Breast epithelium (tissue), 4 donors: ENCODE results near the gene ROPN1L. TPM values are rescaled to one million over a fixed set of nuclear protein-coding genes. Genes with fewer than 3 reads are reported as not detected.

Experiments
- DNase-seq, 2 donors: peaks; one replicate each; pipeline ENCODE4 v3.0.0-alpha.2; 2019; ENCODE audit warnings: low spot score in 2 of 2
- H3K27ac ChIP-seq, 2 donors: fragments of 200-600 bp; sonication (generic) in 1 of 2; one replicate each; pipeline ENCODE4 v1.5.1; 2016 to 2019; ENCODE audit warnings: mild to moderate bottlenecking in 1 of 2
- H3K27me3 ChIP-seq, 2 donors: fragments of 200-600 bp; sonication (generic) in 1 of 2; one replicate each; pipeline versions ENCODE4 v1.5.1 to v1.6.0; 2017 to 2019; ENCODE audit warnings: control low read depth in 1 of 2, mild to moderate bottlenecking in 1 of 2
- H3K36me3 ChIP-seq: fragments of 200-600 bp; one replicate; pipeline ENCODE4 v1.5.1; 2019
- H3K4me1 ChIP-seq, 2 donors: fragments of 200-600 bp; sonication (generic); one replicate each; pipeline ENCODE4 v1.5.1; 2016 to 2019; ENCODE audit warnings: control low read depth in 1 of 2
- H3K4me3 ChIP-seq, 3 donors: fragments of 200-600 bp; sonication (generic); 1 replicate in 2 of 3; 2 replicates in 1 of 3; pipeline ENCODE4 v1.5.1; 2016 to 2019; ENCODE audit warnings: mild to moderate bottlenecking in 3 of 3, moderate library complexity in 2 of 3
- H3K9me3 ChIP-seq, 2 donors: fragments of 200-600 bp; sonication (generic) in 1 of 2; one replicate each; pipeline ENCODE4 v1.5.1; 2016 to 2019; ENCODE audit warnings: control low read depth in 1 of 2
- POLR2A ChIP-seq: fragments of 450-650 bp; IDR thresholded peaks from one replicate; pipeline ENCODE4 v1.6.1; 2016; ENCODE audit warnings: antibody characterized with exemption, mild to moderate bottlenecking, moderate library complexity
- POLR2AphosphoS5 ChIP-seq, 3 donors: sonication (generic); formaldehyde crosslinking; IDR thresholded peaks; one replicate each; pipeline ENCODE4 v1.6.1; 2017; ENCODE audit warnings: antibody characterized with exemption in 3 of 3
- intact Hi-C: fragments of 100-400 bp; cut with DNase I; formaldehyde crosslinking; loops from one replicate; pipeline ENCODE4 v1.15.1; 2023; ENCODE audit warnings: low total_unique reads
- total RNA-seq, 3 donors: library from RNA; depleted of rRNA; stranded (reverse); fragments of >200 nt; gene quantifications; one replicate each; pipeline ENCODE4 v1.1.0, GENCODE V29; 2016
- TF ChIP-seq, protein P1 (sequence below), 3 donors: fragments of 450-650 bp; IDR thresholded peaks; one replicate each; pipeline ENCODE4 v1.5.1; 2016 to 2017; ENCODE audit warnings: antibody characterized with exemption in 3 of 3, mild to moderate bottlenecking in 3 of 3, moderate library complexity in 3 of 3

ROPN1L gene
- total RNA-seq, 3 donors from 2014 or later: 0.29 to 2.9 (median 0.48) TPM

DNA sequence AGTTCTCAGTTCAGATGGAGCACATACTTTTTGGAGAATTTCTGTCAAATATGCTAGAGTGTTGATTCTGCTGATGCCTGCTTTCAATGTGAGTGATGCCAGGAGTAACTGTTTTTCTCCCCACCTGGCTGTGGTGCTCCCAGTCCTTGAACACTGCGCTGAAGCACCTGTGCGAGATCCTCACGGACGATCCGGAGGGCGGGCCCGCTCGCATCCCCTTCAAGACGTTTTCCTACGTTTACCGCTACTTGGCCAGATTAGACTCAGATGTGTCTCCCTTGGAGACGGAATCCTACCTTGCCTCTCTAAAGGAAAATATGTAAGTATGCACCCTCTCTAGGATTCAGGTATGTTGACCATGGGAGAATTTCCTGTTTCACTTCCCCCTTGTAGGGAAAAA is 19.4 kb downstream of the ROPN1L start:
- no peak for DNase-seq
- intact Hi-C loops: loop anchor here (10.0 kb wide), 1 partner anchor 164 kb away; no protein-coding TSS in a partner anchor
- Histone ChIP-seq H3K27me3 (no peaks in the 10 kb centered on the region), H3K4me1 (peaks cover 0 to 3% of the 10 kb centered on the region in 2 donors), H3K36me3 (no peaks in the 10 kb centered on the region), H3K9me3 (no peaks in the 10 kb centered on the region), H3K4me3 (no peak overlapping the region), H3K27ac (no peak overlapping the region)
- TF ChIP-seq POLR2A: no peak
- TF ChIP-seq POLR2AphosphoS5 (IDR thresholded peaks at IDR 0.05): no peak
- TF ChIP-seq, protein P1, sequence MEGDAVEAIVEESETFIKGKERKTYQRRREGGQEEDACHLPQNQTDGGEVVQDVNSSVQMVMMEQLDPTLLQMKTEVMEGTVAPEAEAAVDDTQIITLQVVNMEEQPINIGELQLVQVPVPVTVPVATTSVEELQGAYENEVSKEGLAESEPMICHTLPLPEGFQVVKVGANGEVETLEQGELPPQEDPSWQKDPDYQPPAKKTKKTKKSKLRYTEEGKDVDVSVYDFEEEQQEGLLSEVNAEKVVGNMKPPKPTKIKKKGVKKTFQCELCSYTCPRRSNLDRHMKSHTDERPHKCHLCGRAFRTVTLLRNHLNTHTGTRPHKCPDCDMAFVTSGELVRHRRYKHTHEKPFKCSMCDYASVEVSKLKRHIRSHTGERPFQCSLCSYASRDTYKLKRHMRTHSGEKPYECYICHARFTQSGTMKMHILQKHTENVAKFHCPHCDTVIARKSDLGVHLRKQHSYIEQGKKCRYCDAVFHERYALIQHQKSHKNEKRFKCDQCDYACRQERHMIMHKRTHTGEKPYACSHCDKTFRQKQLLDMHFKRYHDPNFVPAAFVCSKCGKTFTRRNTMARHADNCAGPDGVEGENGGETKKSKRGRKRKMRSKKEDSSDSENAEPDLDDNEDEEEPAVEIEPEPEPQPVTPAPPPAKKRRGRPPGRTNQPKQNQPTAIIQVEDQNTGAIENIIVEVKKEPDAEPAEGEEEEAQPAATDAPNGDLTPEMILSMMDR (IDR thresholded peaks at IDR 0.05): no peak

DNA sequence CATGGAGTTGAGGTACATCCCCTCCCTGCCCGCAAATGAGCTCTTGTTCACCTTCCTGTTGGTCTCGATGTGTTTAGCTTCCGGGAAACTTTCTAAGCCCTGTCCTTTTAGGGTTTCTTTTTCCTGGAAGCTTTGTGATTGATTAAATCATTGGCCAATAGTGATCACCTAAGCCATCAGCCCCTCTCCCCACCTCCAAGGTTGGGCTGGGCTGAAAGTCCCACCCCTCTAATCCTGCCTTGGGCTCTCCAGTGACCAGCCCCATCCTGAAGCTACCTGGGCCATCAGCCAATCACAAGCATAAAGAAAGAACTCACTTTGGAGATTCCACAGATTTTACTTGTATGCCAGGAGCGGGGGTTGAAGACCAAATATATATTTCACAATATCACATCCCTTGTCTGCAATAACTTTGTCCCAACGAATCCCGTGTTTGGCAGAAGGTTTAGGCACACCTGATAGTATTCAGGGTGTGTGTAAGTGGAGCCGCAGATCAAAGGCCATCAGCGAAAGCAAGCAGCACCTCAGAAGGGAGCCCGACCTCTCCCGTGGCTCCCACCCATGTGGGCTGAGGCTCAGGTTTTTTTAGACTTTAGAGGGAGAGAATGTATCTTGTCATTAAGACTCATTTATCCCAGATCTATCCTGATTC is 20.4 kb downstream of the ROPN1L start:
- Histone ChIP-seq H3K4me1 (peaks cover 0 to 3% of the 10 kb centered on the region in 2 donors), H3K27ac (no peak overlapping the region), H3K27me3 (no peaks in the 10 kb centered on the region), H3K9me3 (no peaks in the 10 kb centered on the region), H3K4me3 (no peak overlapping the region), H3K36me3 (no peaks in the 10 kb centered on the region)
- DNase-seq: no peak
- intact Hi-C loops: loop anchor here (10.0 kb wide), 1 partner anchor 163 kb away; no protein-coding TSS in a partner anchor
- TF ChIP-seq POLR2A: no peak
- TF ChIP-seq POLR2AphosphoS5 (IDR thresholded peaks at IDR 0.05): no peak
- TF ChIP-seq, protein P1 (IDR thresholded peaks at IDR 0.05): no peak

DNA sequence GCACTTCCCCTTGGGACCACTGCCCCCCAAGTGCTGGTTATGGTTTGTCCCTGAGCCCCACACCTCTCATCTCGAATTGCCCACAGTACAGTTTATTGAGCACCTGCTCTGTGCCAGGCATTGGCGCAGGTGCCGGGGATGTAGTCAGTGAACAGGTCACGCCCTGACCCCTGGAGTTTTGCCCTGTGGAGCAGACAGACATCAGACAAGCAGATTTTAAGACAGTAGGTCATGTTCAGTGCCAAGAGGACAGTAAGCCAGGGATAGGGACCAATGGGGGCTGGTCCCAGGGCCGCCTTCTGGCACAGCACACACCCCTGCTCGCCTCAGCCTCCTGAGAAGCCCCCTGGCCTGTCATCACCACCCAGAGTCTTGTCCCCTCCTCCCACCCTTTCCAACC is 21.9 kb downstream of the ROPN1L start:
- no peak for DNase-seq
- TF ChIP-seq, protein P1 (IDR thresholded peaks at IDR 0.05): no peak
- no peak for TF ChIP-seq POLR2AphosphoS5 (IDR thresholded peaks at IDR 0.05)
- no peak for TF ChIP-seq POLR2A
- Histone ChIP-seq H3K4me1 (no peaks in the 10 kb centered on the region), H3K36me3 (no peaks in the 10 kb centered on the region), H3K4me3 (no peak overlapping the region), H3K27ac (no peak overlapping the region), H3K27me3 (no peaks in the 10 kb centered on the region), H3K9me3 (no peaks in the 10 kb centered on the region)
- intact Hi-C loops: loop anchor here (10.0 kb wide), 1 partner anchor 161 kb away; no protein-coding TSS in a partner anchor

DNA sequence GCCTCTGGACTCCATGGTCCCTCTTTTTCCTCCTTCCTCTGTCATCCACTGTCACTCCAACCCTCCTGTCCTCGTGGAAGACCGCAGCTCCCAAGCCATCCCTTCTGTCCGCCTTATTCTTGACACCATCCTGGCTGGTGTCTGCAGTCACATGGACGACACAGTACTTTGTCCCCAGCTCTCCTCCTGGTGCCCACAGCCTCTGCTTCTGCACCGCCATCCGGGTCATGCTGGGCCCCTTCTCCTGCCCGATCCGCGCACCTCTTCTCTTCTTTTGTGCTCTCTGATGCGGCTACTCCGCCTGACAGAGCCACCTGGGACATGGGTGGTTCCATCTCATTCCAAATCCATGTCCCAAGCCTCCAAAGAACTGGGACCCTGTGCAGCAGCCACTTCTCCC is 22.5 kb downstream of the ROPN1L start:
- H3K27me3 ChIP-seq: no peaks in the 10 kb centered on the region
- no peak for DNase-seq
- intact Hi-C loops: loop anchor here (10.0 kb wide), 1 partner anchor 161 kb away; no protein-coding TSS in a partner anchor
- H3K27ac ChIP-seq: no peak overlapping the region
- no peaks in the 10 kb centered on the region for H3K36me3 ChIP-seq
- H3K4me1 ChIP-seq: no peaks in the 10 kb centered on the region
- no peaks in the 10 kb centered on the region for H3K9me3 ChIP-seq
- TF ChIP-seq POLR2AphosphoS5 (IDR thresholded peaks at IDR 0.05) (no peak), POLR2A (no peak)
- TF ChIP-seq, protein P1 (IDR thresholded peaks at IDR 0.05): no peak
- no peak overlapping the region for H3K4me3 ChIP-seq

GRCh38 chr5:10465726-10466125 is 24.0 kb downstream of the ROPN1L start:
- H3K27ac ChIP-seq: no peak overlapping the region
- TF ChIP-seq POLR2A (no peak), POLR2AphosphoS5 (IDR thresholded peaks at IDR 0.05) (no peak)
- TF ChIP-seq, protein P1 (IDR thresholded peaks at IDR 0.05): no peak
- H3K4me1 ChIP-seq: no peaks in the 10 kb centered on the region
- H3K36me3 ChIP-seq: no peaks in the 10 kb centered on the region
- H3K9me3 ChIP-seq: no peaks in the 10 kb centered on the region
- intact Hi-C loops: loop anchor here (10.0 kb wide), 1 partner anchor 159 kb away; no protein-coding TSS in a partner anchor
- H3K27me3 ChIP-seq: no peaks in the 10 kb centered on the region
- no peak for DNase-seq
- no peak overlapping the region for H3K4me3 ChIP-seq
